Type B pancreatic cell (in vitro differentiated cells): ENCODE measurements around the gene CASR. TPM values are rescaled to one million over a fixed set of nuclear protein-coding genes. Genes with fewer than 3 reads are reported as not detected.

Experiments used
- DNase-seq: peaks from one replicate; pipeline ENCODE4 v3.0.0; 2021; ENCODE audit warnings: mixed read lengths; ENCODE audit not compliant: unreplicated experiment; ENCODE audit errors: extremely low spot score
- H3K27ac Mint-ChIP-seq: 2 replicates; pipeline ENCODE4 v1.8.0; 2021; ENCODE audit warnings: mild to moderate bottlenecking, mixed read lengths
- H3K27me3 Mint-ChIP-seq: 2 replicates; pipeline ENCODE4 v1.8.0; 2021; ENCODE audit warnings: mixed read lengths
- H3K36me3 Mint-ChIP-seq: 2 replicates; pipeline ENCODE4 v1.8.0; 2021; ENCODE audit warnings: mixed read lengths
- H3K4me1 Mint-ChIP-seq: one replicate; pipeline ENCODE4 v1.8.0; 2021; ENCODE audit warnings: mixed read lengths; ENCODE audit not compliant: unreplicated experiment
- H3K4me3 Mint-ChIP-seq: 2 replicates; pipeline ENCODE4 v1.8.0; 2021; ENCODE audit warnings: mild to moderate bottlenecking, mixed read lengths
- H3K9me3 Mint-ChIP-seq: 2 replicates; pipeline ENCODE4 v1.8.0; 2021; ENCODE audit warnings: mixed read lengths
- total RNA-seq: library from RNA; stranded (reverse); gene quantifications from 2 replicates; pipeline ENCODE4 v1.2.1, GENCODE V29; 2021; ENCODE audit warnings: low replicate concordance
- TF ChIP-seq, protein P1 (sequence below): fragments of 200-600 bp; sonication (generic); conservative IDR thresholded peaks from 2 replicates; pipeline ENCODE4 v1.5.0; 2021; ENCODE audit warnings: antibody characterized with exemption, mild to moderate bottlenecking

CASR gene
- total RNA-seq, 1 donor from 2014 or later = 0.87 TPM

DNA sequence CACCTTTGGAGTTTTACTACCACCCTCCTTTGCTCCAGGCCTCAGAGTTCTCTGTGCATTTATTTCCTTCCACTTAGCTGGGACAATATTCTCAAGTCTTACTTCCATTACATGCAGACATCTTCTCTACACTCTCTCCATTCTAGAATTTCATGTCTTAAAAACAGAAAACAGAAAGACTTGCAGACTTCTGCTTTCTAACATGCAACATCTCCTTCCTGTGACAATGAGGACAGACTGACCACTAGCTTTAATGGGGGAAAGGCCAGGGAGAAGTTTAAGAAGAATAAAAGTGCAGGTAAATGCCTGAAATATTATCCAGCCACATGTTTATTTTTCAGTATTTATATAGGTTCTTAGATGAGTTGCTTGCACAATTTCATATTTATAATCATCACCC is 124.5 kb downstream of the CASR start:
- no peaks in the 10 kb centered on the region for H3K36me3 Mint-ChIP-seq
- DNase-seq = no peak
- TF ChIP-seq, protein P1, sequence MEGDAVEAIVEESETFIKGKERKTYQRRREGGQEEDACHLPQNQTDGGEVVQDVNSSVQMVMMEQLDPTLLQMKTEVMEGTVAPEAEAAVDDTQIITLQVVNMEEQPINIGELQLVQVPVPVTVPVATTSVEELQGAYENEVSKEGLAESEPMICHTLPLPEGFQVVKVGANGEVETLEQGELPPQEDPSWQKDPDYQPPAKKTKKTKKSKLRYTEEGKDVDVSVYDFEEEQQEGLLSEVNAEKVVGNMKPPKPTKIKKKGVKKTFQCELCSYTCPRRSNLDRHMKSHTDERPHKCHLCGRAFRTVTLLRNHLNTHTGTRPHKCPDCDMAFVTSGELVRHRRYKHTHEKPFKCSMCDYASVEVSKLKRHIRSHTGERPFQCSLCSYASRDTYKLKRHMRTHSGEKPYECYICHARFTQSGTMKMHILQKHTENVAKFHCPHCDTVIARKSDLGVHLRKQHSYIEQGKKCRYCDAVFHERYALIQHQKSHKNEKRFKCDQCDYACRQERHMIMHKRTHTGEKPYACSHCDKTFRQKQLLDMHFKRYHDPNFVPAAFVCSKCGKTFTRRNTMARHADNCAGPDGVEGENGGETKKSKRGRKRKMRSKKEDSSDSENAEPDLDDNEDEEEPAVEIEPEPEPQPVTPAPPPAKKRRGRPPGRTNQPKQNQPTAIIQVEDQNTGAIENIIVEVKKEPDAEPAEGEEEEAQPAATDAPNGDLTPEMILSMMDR = no peak
- H3K27me3 Mint-ChIP-seq = no peaks in the 10 kb centered on the region
- H3K27ac Mint-ChIP-seq = peak overlapping the region; percentile 27
- peaks cover 3% of the 10 kb centered on the region for H3K4me1 Mint-ChIP-seq
- H3K4me3 Mint-ChIP-seq = no peak overlapping the region
- H3K9me3 Mint-ChIP-seq = peaks cover 8% of the 10 kb centered on the region

DNA sequence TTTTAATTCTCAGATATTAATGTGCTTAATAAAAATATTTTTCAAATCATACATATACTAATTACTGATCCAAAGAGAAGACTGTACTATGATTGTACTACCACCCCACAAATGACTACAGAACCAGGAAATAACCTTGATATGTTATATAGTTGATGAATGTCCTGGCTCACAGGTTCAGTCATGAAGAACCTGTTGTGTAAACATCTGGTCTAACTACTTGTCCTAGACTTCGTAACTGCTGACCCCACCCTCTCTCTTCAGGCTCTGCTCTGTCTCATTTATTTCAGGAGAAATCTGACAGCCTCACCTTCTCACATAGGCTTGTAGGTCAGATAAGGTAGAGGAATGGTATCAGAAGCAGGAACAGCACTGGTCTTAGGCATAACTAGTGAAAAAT is 126.9 kb downstream of the CASR start:
- H3K36me3 Mint-ChIP-seq = no peaks in the 10 kb centered on the region
- H3K9me3 Mint-ChIP-seq = peaks cover 8% of the 10 kb centered on the region
- H3K4me1 Mint-ChIP-seq = peaks cover 5% of the 10 kb centered on the region
- no peaks in the 10 kb centered on the region for H3K27me3 Mint-ChIP-seq
- no peak for DNase-seq
- peak overlapping the region; percentile 47 for H3K4me3 Mint-ChIP-seq
- H3K27ac Mint-ChIP-seq = peak overlapping the region; percentile 98
- TF ChIP-seq, protein P1 = no peak

DNA sequence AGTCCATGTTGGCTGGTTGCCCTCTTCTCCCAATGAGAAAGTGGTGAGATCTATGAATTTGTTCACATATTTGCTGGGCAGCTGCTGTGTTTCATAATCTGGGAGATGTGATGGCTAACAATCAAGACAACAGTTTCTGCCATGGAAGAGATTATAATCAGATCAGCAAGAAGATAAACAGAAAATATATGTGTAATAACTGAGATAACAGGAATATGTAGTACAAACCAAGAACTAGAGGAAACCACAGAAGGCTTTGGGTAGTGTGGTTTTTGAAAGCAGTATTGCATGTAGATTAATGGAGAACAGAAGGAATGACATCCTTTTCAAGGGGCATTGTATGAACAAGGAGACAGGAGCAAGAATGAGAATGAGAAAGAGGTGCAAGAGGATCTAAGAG is 129.4 kb downstream of the CASR start:
- H3K27me3 Mint-ChIP-seq = peaks cover 3% of the 10 kb centered on the region
- H3K27ac Mint-ChIP-seq = peak overlapping the region; percentile 95
- H3K4me3 Mint-ChIP-seq = peak overlapping the region; percentile 23
- TF ChIP-seq, protein P1 = no peak
- H3K4me1 Mint-ChIP-seq = peaks cover 5% of the 10 kb centered on the region
- no peaks in the 10 kb centered on the region for H3K36me3 Mint-ChIP-seq
- peaks cover 8% of the 10 kb centered on the region for H3K9me3 Mint-ChIP-seq
- no peak for DNase-seq

DNA sequence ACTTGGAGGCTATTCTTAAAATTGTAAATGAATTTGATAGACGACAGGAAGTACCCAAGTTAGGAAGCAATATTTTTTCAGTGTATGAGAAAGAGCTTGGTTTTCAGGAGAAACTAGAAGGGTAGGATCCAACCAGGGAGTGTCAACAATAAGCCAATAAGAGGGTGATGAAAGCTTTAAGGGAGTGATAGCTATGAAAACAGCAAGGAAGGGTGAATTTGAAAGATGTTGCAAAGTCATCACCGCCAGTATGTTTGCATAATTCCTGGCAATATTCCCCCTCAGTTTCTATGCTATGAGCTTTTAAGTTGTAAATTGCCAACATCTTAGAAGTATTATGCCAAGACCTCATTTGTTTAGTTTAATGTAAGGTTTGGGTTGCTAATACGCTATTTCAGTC is 129.8 kb downstream of the CASR start:
- peak overlapping the region; percentile 23 for H3K4me3 Mint-ChIP-seq
- TF ChIP-seq, protein P1 = no peak
- H3K4me1 Mint-ChIP-seq = peaks cover 5% of the 10 kb centered on the region
- H3K27ac Mint-ChIP-seq = peak overlapping the region; percentile 95
- H3K9me3 Mint-ChIP-seq = peaks cover 8% of the 10 kb centered on the region
- DNase-seq = no peak
- no peaks in the 10 kb centered on the region for H3K36me3 Mint-ChIP-seq
- H3K27me3 Mint-ChIP-seq = peaks cover 3% of the 10 kb centered on the region

- Mint-ChIP-seq H3K4me1 (peaks cover 5% of the 10 kb centered on the region), H3K9me3 (peaks cover 12% of the 10 kb centered on the region), H3K27me3 (peaks cover 3% of the 10 kb centered on the region), H3K4me3 (no peak overlapping the region), H3K27ac (peak overlapping the region; percentile 95), H3K36me3 (peaks cover 4% of the 10 kb centered on the region)
- TF ChIP-seq, protein P1 = no peak
- DNase-seq = no peak
Observed at GRCh38 chr3:122314228-122314876, 130.9 kb downstream of the CASR start.
